OCI-LY1 (cell line): ENCODE data around the gene GPR107.

ENCODE experiments used
- H2AFZ ChIP-seq: fragments of 200-600 bp; sonication (generic), shearing (Covaris generic); 2 replicates; pipeline ENCODE4 v1.6.0; 2014; ENCODE audit warnings: antibody characterized with exemption, mild to moderate bottlenecking, low read length
- H3F3A ChIP-seq: fragments of 200-600 bp; sonication (generic), shearing (Covaris generic); 2 replicates; pipeline ENCODE4 v1.6.0; 2014; ENCODE audit warnings: mild to moderate bottlenecking, antibody characterized with exemption, low read length, moderate library complexity; ENCODE audit not compliant: insufficient read depth
- H3K27ac ChIP-seq: fragments of 200-600 bp; sonication (generic); 2 replicates; pipeline ENCODE4 v1.5.1; 2014; ENCODE audit warnings: low read length, mixed run types, mild to moderate bottlenecking, low read depth; ENCODE audit not compliant: poor library complexity, severe bottlenecking
- H3K27me3 ChIP-seq: fragments of 200-600 bp; sonication (generic); 2 replicates; pipeline ENCODE4 v1.6.0; 2014; ENCODE audit warnings: antibody characterized with exemption, mild to moderate bottlenecking, low read length, moderate library complexity; ENCODE audit not compliant: insufficient read depth
- H3K36me3 ChIP-seq: fragments of 200-600 bp; sonication (generic); 2 replicates; pipeline ENCODE4 v1.6.1; 2014; ENCODE audit warnings: mild to moderate bottlenecking, antibody characterized with exemption, low read length, moderate library complexity, mixed read lengths; ENCODE audit not compliant: insufficient read depth
- H3K4me1 ChIP-seq: fragments of 200-600 bp; sonication (generic); 2 replicates; pipeline ENCODE4 v1.5.1; 2014; ENCODE audit warnings: mild to moderate bottlenecking, low read length, moderate library complexity; ENCODE audit not compliant: insufficient read depth, severe bottlenecking
- H3K4me2 ChIP-seq: fragments of 200-600 bp; sonication (generic), shearing (Covaris generic); 2 replicates; pipeline ENCODE4 v1.6.1; 2014; ENCODE audit warnings: low read length
- H3K4me3 ChIP-seq: fragments of 200-600 bp; sonication (generic); 2 replicates; pipeline ENCODE4 v1.5.1; 2014; ENCODE audit warnings: low read length, low read depth, mild to moderate bottlenecking, mixed read lengths; ENCODE audit not compliant: poor library complexity, severe bottlenecking
- H3K79me2 ChIP-seq: fragments of 200-600 bp; shearing (Covaris generic); 2 replicates; pipeline ENCODE4 v1.6.1; 2016; ENCODE audit warnings: mixed run types, low read length, mixed read lengths; ENCODE audit not compliant: insufficient read depth
- H3K9ac ChIP-seq: fragments of 200-600 bp; sonication (generic), shearing (Covaris generic); 2 replicates; pipeline ENCODE4 v1.6.1; 2014; ENCODE audit warnings: mild to moderate bottlenecking, low read length, mixed read lengths
- H3K9me2 ChIP-seq: fragments of 200-600 bp; sonication (generic), shearing (Covaris generic); 2 replicates; pipeline ENCODE4 v1.6.1; 2014; ENCODE audit warnings: low read depth, mild to moderate bottlenecking, low read length, mixed read lengths
- H3K9me3 ChIP-seq: fragments of 200-600 bp; shearing (Covaris generic); 2 replicates; pipeline ENCODE4 v1.6.1; 2014; ENCODE audit warnings: low read length, mixed read lengths
- H4K20me1 ChIP-seq: fragments of 200-600 bp; sonication (generic), shearing (Covaris generic); 2 replicates; pipeline ENCODE4 v1.6.0; 2016; ENCODE audit warnings: mild to moderate bottlenecking, low read length; ENCODE audit not compliant: insufficient read depth
- CTCF ChIP-seq: fragments of 200-600 bp; sonication (generic), shearing (Covaris generic); IDR thresholded peaks from 2 replicates; pipeline ENCODE4 v1.5.1; 2017; ENCODE audit warnings: mild to moderate bottlenecking, antibody characterized with exemption, low read length, moderate library complexity, mixed read lengths
- EZH2 ChIP-seq: fragments of 200-600 bp; sonication (generic), shearing (Covaris generic); IDR thresholded peaks from 2 replicates; pipeline ENCODE4 v1.8.0; 2017; ENCODE audit warnings: borderline replicate concordance, mixed run types, mild to moderate bottlenecking, antibody characterized with exemption, low read length, moderate library complexity, mixed read lengths

GPR107 gene

GRCh38 chr9:130159057-130159456 lies 105.4 kb downstream of the GPR107 start:
- H3K79me2 ChIP-seq = no peaks in the 10 kb centered on the region
- H3K9ac ChIP-seq = no peak overlapping the region
- no peaks in the 10 kb centered on the region for H3K9me2 ChIP-seq
- 0 out of 2 replicates have a peak, but pooled peaks cover 3% of the 10 kb centered on the region for H3K27me3 ChIP-seq
- no peaks in the 10 kb centered on the region for H3K36me3 ChIP-seq
- H4K20me1 ChIP-seq = no peaks in the 10 kb centered on the region
- no peak overlapping the region for H3K4me3 ChIP-seq
- H3K4me1 ChIP-seq = no peaks in the 10 kb centered on the region
- no peak overlapping the region for H3K4me2 ChIP-seq
- TF ChIP-seq EZH2 (no peak), CTCF (no peak)
- no peak overlapping the region for H3K27ac ChIP-seq
- no peak overlapping the region for H2AFZ ChIP-seq
- H3K9me3 ChIP-seq = no peaks in the 10 kb centered on the region
- no peaks in the 10 kb centered on the region for H3F3A ChIP-seq

DNA sequence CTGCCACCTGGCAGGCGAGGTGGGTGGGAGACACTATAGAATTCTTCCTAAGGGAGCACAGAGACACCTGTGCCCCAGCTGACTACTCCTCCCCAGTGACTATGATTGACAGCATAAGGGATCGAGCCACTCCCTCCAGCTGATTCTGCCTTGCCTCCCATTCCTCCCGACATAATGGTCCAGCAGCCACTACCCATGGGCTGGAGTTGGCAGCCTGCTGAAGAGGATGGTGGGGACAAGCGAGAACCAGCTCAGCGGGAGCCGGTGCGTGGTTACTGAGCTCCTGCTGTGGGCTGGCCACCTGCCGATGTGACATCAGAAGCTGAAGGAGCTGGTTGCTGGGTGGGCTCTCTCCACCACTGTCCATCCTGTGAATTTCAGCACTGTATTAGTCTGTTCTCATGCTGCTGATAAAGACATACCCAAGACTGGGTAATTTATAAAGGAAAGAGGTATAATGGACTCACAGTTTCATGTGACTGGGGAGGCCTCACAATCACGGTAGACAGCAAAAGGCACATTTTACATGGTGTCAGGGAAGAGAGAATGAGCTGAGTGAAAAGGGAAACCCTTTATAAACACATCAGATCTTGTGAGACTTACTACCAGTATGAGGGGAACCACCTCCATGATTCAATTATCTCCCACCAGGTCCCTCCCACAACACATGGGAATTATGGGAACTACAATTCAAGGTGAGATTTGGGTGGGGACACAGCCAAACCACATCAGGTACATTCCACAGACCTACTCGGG lies 106.4 kb downstream of the GPR107 start:
- H3K79me2 ChIP-seq = no peaks in the 10 kb centered on the region
- H3F3A ChIP-seq = no peaks in the 10 kb centered on the region
- H3K4me3 ChIP-seq = no peak overlapping the region
- no peak overlapping the region for H3K4me2 ChIP-seq
- no peaks in the 10 kb centered on the region for H3K4me1 ChIP-seq
- H3K9me3 ChIP-seq = no peaks in the 10 kb centered on the region
- TF ChIP-seq EZH2 = no peak
- no peak for TF ChIP-seq CTCF
- no peaks in the 10 kb centered on the region for H4K20me1 ChIP-seq
- H2AFZ ChIP-seq = no peak overlapping the region
- 0 out of 2 replicates have a peak, but pooled peaks cover 3% of the 10 kb centered on the region for H3K27me3 ChIP-seq
- no peak overlapping the region for H3K9ac ChIP-seq
- no peaks in the 10 kb centered on the region for H3K9me2 ChIP-seq
- no peak overlapping the region for H3K27ac ChIP-seq
- H3K36me3 ChIP-seq = no peaks in the 10 kb centered on the region

DNA sequence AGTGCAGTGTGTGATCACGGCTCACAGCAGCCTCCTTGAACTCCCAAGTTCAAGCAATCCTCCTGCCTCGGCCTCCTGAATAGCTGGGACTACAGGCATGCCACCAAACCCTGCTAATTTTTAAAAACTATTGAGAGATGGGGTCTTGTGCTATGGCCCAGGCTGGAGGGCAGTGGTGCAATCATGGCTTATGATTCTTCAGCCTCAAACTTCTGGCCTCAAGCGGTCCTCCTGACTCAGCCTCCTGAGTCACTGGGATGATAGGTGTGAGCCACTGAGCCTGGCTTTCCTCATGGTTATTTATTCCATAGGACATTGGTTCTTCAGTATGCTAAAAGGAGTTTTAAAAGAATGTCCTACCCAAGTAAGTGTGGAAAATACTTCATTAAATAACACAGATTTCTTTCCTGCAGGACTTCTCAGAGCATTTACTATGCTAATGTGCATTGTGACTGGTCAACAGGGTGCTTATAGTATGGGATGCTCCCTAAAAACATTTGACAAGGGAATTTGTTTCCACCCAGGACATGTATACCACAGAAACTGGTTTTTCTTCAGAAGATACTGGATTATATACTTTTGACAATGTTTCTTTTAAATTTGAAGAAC lies 107.3 kb downstream of the GPR107 start:
- Histone ChIP-seq H3K4me1 (no peaks in the 10 kb centered on the region), H3K9me2 (no peaks in the 10 kb centered on the region), H3F3A (no peaks in the 10 kb centered on the region), H3K4me3 (no peak overlapping the region), H3K4me2 (no peak overlapping the region), H2AFZ (no peak overlapping the region), H3K9ac (no peak overlapping the region), H3K27me3 (0 out of 2 replicates have a peak, but pooled peaks cover 3% of the 10 kb centered on the region), H3K79me2 (no peaks in the 10 kb centered on the region), H3K36me3 (no peaks in the 10 kb centered on the region), H4K20me1 (no peaks in the 10 kb centered on the region), H3K27ac (no peak overlapping the region), H3K9me3 (no peaks in the 10 kb centered on the region)
- no peak for TF ChIP-seq EZH2
- TF ChIP-seq CTCF = no peak
